ENCODE measurements around the gene ZNF462. TPM values are rescaled to one million over a fixed set of nuclear protein-coding genes. Genes with fewer than 3 reads are reported as not detected.

The ZNF462 gene
- total and polyA plus RNA-seq, 2 experiments from 2014 or later, result 40.0 to 101 TPM

GRCh38 chr9:106994463-106994862 is 131.5 kb downstream of the ZNF462 start (continued):
- TF ChIP-seq REST (IDR thresholded peaks at IDR 0.05; ENCODE audit: unreplicated experiment), result no peak
- TF ChIP-seq ZNF114 (CRISPR knock-in tag; IDR thresholded peaks at IDR 0.05), result no peak
- no peak for TF ChIP-seq EZH2phosphoT487 (IDR thresholded peaks at IDR 0.05; ENCODE audit: unreplicated experiment)
- no peak for TF ChIP-seq STAT1 (IDR thresholded peaks at IDR 0.05; ENCODE audit: unreplicated experiment)
- no peak for TF ChIP-seq NANOG (IDR thresholded peaks at IDR 0.05; ENCODE audit: borderline replicate concordance)
- no peak for TF ChIP-seq CTCF (conservative IDR thresholded peaks at IDR 0.05; ENCODE audit: low read depth in 2 of 2)
- TF ChIP-seq JUNB (IDR thresholded peaks at IDR 0.05; ENCODE audit: unreplicated experiment), result no peak
- no peak for TF ChIP-seq ZNF331 (CRISPR knock-in tag; IDR thresholded peaks at IDR 0.05; ENCODE audit: low read depth)

GRCh38 chr9:107000218-107000617 is 137.3 kb downstream of the ZNF462 start:
- no peaks in the 10 kb centered on the region for H3K27me3 ChIP-seq (ENCODE audit: insufficient read depth)
- no peak for ATAC-seq
- DNase-seq (ENCODE audit: low spot score), result no peak
- peaks cover 74% of the 10 kb centered on the region for H3K36me3 Mint-ChIP-seq (ENCODE audit: low read depth)
- no peaks in the 10 kb centered on the region for H3K4me1 ChIP-seq (ENCODE audit: insufficient read depth)
- peaks cover 14% of the 10 kb centered on the region; the same call in 2 of the 3 replicates for H3K4me1 Mint-ChIP-seq
- no peak for TF ChIP-seq POLR2AphosphoS5 (IDR thresholded peaks at IDR 0.05; ENCODE audit: low read depth)
- TF ChIP-seq CREB1 (CRISPR knock-in tag; IDR thresholded peaks at IDR 0.05; ENCODE audit: low read depth), result no peak
- no peak for TF ChIP-seq ZNF462 (CRISPR knock-in tag; IDR thresholded peaks at IDR 0.05)
- peaks cover 19% of the 10 kb centered on the region for H3K79me2 ChIP-seq (replicated peaks; ENCODE audit: insufficient read depth)
- peaks cover 46% of the 10 kb centered on the region for H3K36me3 ChIP-seq (ENCODE audit: insufficient read depth)
- no peaks in the 10 kb centered on the region for H3K9me3 Mint-ChIP-seq
- H2AFZ ChIP-seq, result no peak overlapping the region
- H4K20me1 ChIP-seq (replicated peaks; ENCODE audit: insufficient read depth), result peaks cover 9% of the 10 kb centered on the region
- no peak overlapping the region; the same call in 1 of the 2 replicates for H3K27ac Mint-ChIP-seq
- H3K4me3 Mint-ChIP-seq, result no peak overlapping the region
- H3K4me3 ChIP-seq, result no peak overlapping the region
- no peaks in the 10 kb centered on the region for H3F3A ChIP-seq (replicated peaks; ENCODE audit: low read depth)
- no peak overlapping the region for H3K4me2 ChIP-seq
- 0 out of 2 replicates have a peak, but pooled peaks cover under 1% of the 10 kb centered on the region for H3K9me2 ChIP-seq (ENCODE audit: insufficient read depth)
- H3K27ac ChIP-seq (ENCODE audit: low read depth), result no peak overlapping the region
- no peaks in the 10 kb centered on the region for H3K27me3 Mint-ChIP-seq (ENCODE audit: insufficient read depth, low read depth, poor library complexity)
